Retina (tissue), 1 donor: Measurements from ENCODE around the gene MSN.

Source experiments
- DNase-seq: peaks from one replicate; pipeline ENCODE4 v3.0.0-alpha.2; 2016

The MSN gene

GRCh38 chrX:65674204-65674893 is 6.9 kb downstream of the MSN start:
- DNase-seq: no peak

- no peak for DNase-seq
Measured at GRCh38 chrX:65677954-65678469, 10.6 kb downstream of the MSN start.

GRCh38 chrX:65679071-65679540 is 11.7 kb downstream of the MSN start:
- DNase-seq: no peak

- no peak for DNase-seq
Measured at GRCh38 chrX:65681810-65682209, 14.4 kb downstream of the MSN start.

- no peak for DNase-seq
Measured at GRCh38 chrX:65685112-65685511, 17.7 kb downstream of the MSN start.

- DNase-seq: no peak
Measured at GRCh38 chrX:65686236-65686635, 18.8 kb downstream of the MSN start.

- no peak for DNase-seq
Measured at GRCh38 chrX:65687367-65687766, 19.9 kb downstream of the MSN start.

- DNase-seq: no peak
Measured at GRCh38 chrX:65688403-65688871, 21.0 kb downstream of the MSN start.

- DNase-seq: no peak
Measured at GRCh38 chrX:65689377-65689776, 21.9 kb downstream of the MSN start.

GRCh38 chrX:65690057-65690855 is 22.8 kb downstream of the MSN start:
- DNase-seq: no peak

- no peak for DNase-seq
Measured at GRCh38 chrX:65695849-65696449, 28.5 kb downstream of the MSN start.

GRCh38 chrX:65696613-65697012 is 29.2 kb downstream of the MSN start:
- DNase-seq: no peak

- DNase-seq: no peak
Measured at GRCh38 chrX:65697211-65697641, 29.8 kb downstream of the MSN start.

- no peak for DNase-seq
Measured at GRCh38 chrX:65697915-65698796, 30.7 kb downstream of the MSN start.

GRCh38 chrX:65702956-65703355 is 35.5 kb downstream of the MSN start:
- no peak for DNase-seq

- no peak for DNase-seq
Measured at GRCh38 chrX:65705439-65705838, 38.0 kb downstream of the MSN start.

GRCh38 chrX:65706041-65706828 is 38.8 kb downstream of the MSN start:
- no peak for DNase-seq

GRCh38 chrX:65707151-65707550 is 39.7 kb downstream of the MSN start:
- DNase-seq: peak; percentile 2

- DNase-seq: no peak
Measured at GRCh38 chrX:65712005-65712806, 44.8 kb downstream of the MSN start.

- DNase-seq: no peak
Measured at GRCh38 chrX:65718538-65718937, 51.1 kb downstream of the MSN start.
